HG03575 (cell line): Measurements from ENCODE around the gene CPA5.

Source experiments
- ATAC-seq: cut with Tn5 transposase; IDR thresholded peaks from one replicate; pipeline ENCODE4 v1.9.1; 2021; ENCODE audit not compliant: unreplicated experiment, insufficient number of reproducible peaks, low FRiP score; ENCODE audit errors: extremely low read depth

The CPA5 gene

DNA sequence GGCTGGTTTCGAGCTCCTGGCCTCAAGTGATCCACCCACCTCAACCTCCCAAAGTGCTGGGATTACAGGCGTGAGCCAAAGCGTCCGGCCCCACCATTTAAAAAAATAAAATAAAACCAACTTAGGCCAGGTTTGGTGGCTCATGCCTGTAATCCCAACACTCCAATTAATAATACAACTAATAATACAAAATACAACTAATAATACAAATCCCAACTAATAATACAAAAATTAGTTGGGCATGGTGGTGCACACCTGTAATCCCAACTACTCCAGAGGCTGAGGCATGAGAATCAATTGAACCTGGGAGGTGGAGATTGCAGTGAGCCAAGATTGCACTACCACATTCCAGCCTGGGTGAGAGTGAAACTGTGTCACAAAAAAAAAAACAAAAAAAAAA lies 68.6 kb downstream of the CPA5 start:
- no peak for ATAC-seq

DNA sequence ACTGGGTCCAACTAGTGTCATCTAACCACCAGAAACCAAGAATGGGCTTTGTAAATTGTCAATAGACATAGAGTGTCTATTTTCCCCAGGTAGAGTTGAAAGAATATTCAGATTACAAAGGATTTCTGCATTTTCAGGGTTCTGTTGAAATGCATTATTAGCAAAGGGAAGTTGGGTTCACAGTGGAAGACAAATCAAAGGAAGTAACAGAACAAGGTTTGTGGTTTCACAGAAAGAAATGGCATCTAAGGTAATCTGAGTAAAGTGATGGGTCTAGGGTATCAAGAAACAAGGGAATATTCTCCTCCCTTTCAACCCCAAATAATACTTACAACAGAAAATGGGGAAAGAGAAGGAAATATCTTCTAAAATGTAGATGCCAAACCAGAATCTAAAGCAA lies 70.4 kb downstream of the CPA5 start:
- ATAC-seq, result no peak

DNA sequence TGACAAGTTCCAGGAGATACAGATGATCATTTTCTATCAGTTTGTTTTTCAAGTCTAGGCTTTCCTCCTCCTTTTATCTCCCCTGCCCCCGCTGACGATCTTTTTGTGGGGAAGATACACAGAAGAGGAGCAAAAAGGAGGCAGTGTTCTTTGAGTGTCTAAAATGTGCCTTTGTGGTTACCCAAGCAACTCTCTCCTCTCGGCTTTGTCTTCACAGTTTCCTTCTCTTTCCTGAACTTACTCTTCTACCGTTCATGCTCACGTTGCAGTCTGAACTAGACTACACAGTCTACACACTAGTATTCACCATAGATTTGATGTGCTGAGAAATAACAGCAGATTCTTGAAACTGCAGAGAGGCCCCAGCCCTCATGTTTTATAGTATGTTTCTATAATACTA lies 72.6 kb downstream of the CPA5 start:
- ATAC-seq, result no peak

DNA sequence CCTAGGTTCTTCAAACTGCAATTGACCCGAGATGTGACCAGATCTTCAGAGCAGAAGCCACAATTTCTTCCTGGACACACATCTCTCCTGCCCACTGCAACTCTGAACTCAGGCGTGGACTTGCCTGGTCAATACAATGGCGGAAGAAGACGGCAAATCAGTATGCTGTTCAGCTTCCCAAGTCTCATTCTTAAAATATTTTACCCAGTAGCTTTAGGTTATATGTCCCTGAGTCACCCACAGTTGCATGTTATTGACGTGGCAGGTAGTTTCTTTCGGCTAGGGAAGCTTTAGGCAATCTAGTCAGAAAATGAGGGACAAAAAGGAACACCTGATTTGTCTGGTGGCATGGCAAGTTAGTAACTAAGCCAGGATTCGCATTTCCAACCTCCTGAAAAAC lies 73.7 kb downstream of the CPA5 start:
- no peak for ATAC-seq
